ENCODE data around the gene ZFYVE28.

Gene ZFYVE28

DNA sequence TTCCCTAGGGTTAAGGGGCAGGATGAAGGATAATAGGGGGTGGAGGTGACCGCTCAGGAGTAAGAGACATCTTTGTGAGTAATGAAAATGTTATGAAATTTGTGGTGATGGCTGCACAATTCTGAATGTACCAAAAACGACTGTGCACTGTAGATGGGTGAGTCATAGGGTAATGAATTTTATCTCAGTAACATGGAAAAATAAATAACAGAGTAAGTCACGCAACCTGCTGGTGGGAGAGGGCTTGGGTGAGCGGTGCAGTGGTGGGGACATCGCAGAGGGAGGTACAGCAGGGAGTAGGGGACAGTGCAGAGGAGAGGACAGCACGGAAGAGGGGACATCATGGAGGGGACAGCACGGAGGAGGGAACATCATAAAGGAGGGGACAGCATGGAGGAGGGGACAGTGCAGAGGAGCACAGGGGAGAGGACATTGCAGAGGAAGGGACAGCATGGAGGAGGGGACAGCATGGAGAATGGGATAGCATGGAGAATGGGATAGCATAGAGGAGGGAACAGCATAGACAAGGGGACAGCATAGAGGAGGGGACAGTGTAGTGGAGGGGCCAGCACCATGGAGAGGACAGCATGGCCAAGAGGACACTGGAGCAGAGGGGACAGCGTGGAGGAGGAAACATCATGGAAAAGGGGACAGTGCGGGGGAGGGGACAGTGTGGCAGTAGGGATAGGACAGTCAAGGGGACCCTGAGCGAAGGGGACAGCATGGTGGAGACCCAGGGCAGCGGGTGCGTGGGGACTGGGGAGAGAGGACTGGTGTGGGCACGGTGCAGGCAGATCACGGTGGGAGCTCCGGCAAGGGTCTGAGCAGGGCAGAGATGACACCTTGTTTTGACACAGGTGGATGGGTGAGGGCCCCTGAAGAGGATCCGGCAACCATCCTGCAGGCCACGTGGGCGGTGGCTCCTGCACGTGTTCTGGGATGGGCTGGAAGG, 88.1 kb downstream of the ZFYVE28 start:
- DNase-seq = no peak

- no peak for DNase-seq
These were observed 90.9 kb downstream of the ZFYVE28 start for GRCh38 chr4:2327579-2327978.

- DNase-seq = no peak
These were observed 93.6 kb downstream of the ZFYVE28 start for GRCh38 chr4:2324891-2325290.

GRCh38 chr4:2322841-2323240, 95.6 kb downstream of the ZFYVE28 start:
- DNase-seq = no peak

GRCh38 chr4:2322227-2322626, 96.2 kb downstream of the ZFYVE28 start:
- no peak for DNase-seq

- DNase-seq = no peak
These were observed 96.9 kb downstream of the ZFYVE28 start for GRCh38 chr4:2321279-2322196.

DNA sequence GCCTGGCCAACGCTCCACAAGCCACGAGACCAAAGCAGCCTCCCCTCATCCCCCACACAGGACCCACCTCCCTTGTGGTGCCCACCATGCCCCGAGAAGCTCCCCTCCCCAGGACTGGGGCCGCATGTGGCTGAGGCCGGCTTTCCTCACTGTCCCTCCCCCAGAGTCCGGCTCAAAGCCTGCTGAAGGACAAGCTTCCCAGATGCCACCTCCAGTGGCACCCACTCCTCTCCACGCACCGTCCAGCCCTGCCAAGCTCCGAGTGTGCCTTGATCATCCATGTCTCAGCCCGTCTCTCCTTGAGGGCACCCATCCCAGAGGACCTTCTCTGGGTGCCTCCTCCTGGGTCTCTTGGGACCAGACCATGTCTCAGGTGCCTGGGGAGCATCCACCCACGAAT, 97.7 kb downstream of the ZFYVE28 start:
- no peak for DNase-seq

DNA sequence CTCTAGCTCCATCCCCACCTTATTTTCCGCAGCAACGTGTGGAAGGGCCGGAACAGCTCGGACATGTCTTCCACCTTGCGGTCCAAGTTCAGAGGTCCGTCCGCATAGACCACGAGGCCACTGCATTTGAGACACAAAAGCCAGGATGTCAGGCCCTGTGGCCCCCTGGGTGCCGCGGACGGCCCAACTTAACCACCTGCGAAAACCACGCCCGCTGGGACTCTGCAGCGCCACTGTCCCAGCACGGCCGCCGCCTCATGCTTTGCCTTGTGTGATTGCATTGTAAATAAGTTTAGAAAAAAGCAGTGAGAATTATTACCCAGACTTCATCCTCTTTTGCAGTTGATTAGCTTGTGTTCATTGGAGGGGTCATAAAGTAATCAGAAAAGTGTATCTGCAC, 98.3 kb downstream of the ZFYVE28 start:
- no peak for DNase-seq

- DNase-seq = no peak
These were observed 99.6 kb downstream of the ZFYVE28 start for GRCh38 chr4:2318885-2319284.

- DNase-seq = no peak
These were observed 100.0 kb downstream of the ZFYVE28 start for GRCh38 chr4:2318476-2318875.

GRCh38 chr4:2313366-2313765, 105.1 kb downstream of the ZFYVE28 start:
- no peak for DNase-seq

GRCh38 chr4:2306773-2307410, 111.6 kb downstream of the ZFYVE28 start:
- no peak for DNase-seq

DNA sequence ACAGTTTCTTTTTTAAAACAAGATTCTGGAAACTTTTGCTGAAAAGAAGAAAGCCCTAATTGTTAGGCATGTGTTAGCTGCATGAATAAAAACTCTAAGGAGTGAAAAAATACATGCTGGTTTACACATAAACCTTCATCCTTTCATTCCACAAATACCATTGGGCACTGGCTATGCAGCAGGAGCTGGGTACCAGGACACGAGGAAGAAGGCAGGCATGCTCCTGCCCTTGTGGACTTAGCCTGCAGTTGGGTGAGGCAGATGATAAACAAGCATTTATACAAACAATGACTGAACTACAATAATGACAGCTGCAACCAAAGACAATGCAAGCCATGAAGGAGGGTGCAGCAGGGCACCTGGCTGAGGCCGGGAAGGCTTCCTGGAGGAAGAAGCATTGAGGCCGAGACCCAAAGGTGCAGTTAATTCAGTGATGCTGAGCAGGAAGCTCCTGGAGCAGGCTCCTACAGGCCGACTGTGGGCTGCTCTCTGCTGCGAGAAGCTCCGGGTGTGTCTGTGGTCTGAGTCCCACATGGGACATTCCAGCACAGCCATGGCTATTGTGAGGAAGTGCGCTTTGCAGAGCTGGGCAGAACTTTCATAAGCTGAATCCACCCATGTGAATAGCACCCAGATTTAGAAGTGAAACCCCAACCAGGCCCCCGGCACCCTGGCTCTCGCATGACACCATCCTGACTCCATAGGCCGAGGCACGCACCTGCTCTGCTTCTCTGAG, 112.5 kb downstream of the ZFYVE28 start:
- peak; percentile 70 for DNase-seq

GRCh38 chr4:2304877-2305561, 113.4 kb downstream of the ZFYVE28 start:
- DNase-seq = no peak

DNA sequence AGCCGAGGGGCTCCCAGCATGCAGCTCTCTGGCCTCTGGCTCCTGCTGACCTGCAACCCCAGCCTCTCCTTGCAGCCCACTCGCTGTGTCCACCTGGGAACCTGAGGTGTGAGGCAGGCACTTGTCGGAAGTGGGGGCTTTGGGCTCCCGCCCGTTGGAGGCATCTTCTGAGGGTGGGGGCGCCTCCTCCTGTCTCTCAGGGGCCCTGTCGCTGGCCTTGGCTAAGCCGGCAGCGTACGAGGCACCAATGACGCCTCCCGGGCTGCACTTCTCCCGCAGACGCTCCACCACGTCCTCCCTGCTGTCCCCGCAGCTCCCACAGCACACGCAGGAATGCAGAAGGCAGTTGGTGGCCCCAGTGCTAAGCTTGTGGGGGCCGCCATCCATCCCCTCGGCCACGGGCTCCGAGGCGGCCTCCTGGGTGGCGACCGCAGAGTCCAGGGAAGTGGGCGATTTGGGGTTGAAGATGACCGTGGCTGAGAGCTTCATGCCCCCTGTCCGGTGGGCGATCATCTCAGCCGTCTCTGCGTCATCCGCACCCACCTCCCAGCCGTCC, 114.0 kb downstream of the ZFYVE28 start:
- DNase-seq = no peak

GRCh38 chr4:2303686-2304320, 114.6 kb downstream of the ZFYVE28 start:
- no peak for DNase-seq

DNA sequence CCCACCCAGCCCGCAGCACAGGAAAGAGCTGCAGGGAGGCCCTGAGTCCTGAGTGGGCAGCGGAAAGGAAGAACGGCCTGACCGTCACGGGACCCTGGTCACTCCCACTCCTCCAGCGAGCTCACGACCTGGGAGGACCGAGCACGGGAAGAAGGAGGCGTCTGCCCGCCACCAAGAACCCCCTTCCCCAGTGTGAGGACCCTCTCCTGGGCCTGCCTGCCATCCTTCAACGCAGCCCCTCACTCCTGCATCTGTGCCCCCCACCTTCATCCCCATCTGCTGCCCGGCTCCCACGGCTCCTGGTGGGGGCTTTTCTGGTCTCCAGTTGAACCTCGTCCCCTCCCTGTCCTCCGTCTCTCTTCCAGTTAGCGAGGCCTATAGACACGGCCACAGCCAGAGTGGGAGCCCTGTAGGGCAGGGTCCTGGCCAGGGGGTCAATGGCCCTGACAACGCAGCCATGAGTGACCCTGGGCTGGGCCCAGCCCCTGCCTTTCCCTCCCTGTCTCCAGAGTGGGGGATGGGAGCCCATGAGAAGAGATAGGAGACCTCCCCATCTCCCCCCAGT, 115.2 kb downstream of the ZFYVE28 start:
- no peak for DNase-seq

DNA sequence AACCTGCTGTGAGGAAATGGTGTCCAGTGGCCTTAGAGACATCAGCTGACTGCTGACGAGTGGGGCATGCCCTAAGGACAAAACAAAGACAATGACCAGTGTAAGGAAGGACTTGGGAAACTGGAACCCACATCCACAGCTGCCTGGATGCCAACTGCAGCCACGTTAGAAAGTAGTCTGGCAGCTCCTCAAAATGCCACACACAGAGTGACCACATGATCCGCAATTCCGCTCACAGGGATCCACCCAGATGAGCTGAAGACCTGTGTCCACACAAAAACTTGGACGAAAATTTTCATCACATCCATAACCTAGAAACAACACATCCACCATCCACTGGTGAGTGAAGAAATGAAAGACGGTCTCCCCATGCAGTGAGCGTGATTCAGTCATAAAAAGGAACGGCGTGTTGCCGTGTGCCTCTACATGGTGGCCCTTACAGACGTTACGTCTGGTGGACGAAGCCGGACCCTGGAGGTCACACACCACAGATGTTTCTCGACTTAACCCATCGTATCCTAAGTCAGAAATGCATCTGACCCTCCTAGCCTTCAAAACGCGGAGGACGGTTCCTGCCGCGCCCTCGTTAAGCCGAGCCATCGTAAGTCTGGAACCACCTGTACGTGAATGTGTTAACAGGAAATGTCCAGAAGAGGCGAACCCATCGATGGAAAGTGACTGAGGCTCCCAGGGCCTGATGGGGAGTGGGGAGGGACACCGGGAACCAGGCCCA, 115.9 kb downstream of the ZFYVE28 start:
- no peak for DNase-seq

GRCh38 chr4:2301806-2302205, 116.6 kb downstream of the ZFYVE28 start:
- no peak for DNase-seq

DNA sequence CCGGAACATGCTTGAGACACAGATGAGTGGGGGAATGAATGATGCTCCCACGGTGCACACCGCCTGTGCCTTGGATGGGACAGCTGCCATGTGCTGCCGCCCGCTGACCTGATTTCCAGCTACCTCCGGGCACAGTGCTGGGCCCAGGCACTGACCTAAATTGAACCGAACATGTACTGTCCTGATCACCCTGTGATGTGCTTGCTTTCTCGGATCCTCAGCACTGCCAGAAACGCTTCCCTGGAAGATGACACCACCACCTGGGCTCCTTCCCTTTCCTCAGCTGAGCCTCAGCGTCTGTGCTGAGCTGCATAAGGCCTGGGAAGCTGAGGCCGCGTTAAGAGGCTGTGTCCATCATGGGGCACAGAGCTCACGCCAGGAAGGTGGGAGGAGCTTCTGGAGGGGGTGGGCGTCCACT, 117.2 kb downstream of the ZFYVE28 start:
- no peak for DNase-seq
